Neural progenitor cell (in vitro differentiated cells): ENCODE measurements around the gene TSHZ2.

Experiments
- EZH2 ChIP-seq: fragments of 200-600 bp; sonication (generic); IDR thresholded peaks from 2 replicates; pipeline ENCODE4 v1.6.1; 2017; ENCODE audit warnings: antibody characterized with exemption, mild to moderate bottlenecking, moderate library complexity
- EZH2phosphoT487 ChIP-seq: fragments of 200-600 bp; sonication (generic); IDR thresholded peaks from 2 replicates; pipeline ENCODE4 v1.6.1; 2017; ENCODE audit warnings: antibody characterized with exemption
- TF ChIP-seq, protein P1 (sequence below): fragments of 200-600 bp; sonication (generic); IDR thresholded peaks from 2 replicates; pipeline ENCODE4 v1.5.1; 2017; ENCODE audit warnings: antibody characterized with exemption, mild to moderate bottlenecking

DNA sequence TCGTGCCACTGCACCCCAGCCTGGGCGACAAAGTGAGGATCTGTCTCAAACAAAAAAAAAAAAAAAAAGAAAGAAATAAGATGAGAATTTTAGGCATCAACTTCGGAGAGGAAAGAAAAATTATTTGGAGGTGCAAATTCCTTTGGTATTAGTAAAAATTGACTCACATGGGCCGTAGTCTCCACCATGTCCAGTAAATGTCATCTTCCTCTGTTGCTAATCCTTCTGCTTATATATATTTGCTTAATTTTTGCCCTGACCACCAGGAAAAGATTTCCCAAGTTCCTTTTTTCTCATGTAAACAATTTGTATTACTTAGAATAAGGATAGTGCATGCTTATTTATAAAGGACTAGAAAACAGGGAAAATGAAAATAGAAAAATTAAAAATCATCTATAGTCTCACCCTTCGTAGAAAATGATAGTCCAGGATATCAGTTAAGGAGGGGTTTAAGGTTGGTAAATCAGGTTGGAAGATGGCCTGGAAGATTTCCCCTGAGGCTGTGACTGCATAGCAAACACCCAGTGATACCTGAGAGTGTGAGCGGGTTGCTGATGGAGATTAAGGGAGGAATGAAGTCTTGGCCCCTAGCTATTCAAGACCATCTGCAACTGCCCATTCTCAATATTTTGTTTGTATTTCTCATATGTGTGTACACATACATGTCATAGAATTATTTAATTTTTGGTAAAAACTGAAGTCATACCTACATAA, 380.7 kb downstream of the TSHZ2 start:
- no peak for TF ChIP-seq EZH2phosphoT487
- TF ChIP-seq, protein P1, sequence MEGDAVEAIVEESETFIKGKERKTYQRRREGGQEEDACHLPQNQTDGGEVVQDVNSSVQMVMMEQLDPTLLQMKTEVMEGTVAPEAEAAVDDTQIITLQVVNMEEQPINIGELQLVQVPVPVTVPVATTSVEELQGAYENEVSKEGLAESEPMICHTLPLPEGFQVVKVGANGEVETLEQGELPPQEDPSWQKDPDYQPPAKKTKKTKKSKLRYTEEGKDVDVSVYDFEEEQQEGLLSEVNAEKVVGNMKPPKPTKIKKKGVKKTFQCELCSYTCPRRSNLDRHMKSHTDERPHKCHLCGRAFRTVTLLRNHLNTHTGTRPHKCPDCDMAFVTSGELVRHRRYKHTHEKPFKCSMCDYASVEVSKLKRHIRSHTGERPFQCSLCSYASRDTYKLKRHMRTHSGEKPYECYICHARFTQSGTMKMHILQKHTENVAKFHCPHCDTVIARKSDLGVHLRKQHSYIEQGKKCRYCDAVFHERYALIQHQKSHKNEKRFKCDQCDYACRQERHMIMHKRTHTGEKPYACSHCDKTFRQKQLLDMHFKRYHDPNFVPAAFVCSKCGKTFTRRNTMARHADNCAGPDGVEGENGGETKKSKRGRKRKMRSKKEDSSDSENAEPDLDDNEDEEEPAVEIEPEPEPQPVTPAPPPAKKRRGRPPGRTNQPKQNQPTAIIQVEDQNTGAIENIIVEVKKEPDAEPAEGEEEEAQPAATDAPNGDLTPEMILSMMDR, result no peak
- no peak for TF ChIP-seq EZH2
